ENCODE data around the gene LMAN2. TPM values are rescaled to one million over a fixed set of nuclear protein-coding genes. Genes with fewer than 3 reads are reported as not detected.
A peak's percentile ranks its signal among the peaks of the same experiment; 100 is the strongest.

LMAN2 gene
- polyA plus RNA-seq, 1 donor (not counting 4 experiments of a cell fraction or from before 2014, with no cell fraction given), result 105 TPM

DNA sequence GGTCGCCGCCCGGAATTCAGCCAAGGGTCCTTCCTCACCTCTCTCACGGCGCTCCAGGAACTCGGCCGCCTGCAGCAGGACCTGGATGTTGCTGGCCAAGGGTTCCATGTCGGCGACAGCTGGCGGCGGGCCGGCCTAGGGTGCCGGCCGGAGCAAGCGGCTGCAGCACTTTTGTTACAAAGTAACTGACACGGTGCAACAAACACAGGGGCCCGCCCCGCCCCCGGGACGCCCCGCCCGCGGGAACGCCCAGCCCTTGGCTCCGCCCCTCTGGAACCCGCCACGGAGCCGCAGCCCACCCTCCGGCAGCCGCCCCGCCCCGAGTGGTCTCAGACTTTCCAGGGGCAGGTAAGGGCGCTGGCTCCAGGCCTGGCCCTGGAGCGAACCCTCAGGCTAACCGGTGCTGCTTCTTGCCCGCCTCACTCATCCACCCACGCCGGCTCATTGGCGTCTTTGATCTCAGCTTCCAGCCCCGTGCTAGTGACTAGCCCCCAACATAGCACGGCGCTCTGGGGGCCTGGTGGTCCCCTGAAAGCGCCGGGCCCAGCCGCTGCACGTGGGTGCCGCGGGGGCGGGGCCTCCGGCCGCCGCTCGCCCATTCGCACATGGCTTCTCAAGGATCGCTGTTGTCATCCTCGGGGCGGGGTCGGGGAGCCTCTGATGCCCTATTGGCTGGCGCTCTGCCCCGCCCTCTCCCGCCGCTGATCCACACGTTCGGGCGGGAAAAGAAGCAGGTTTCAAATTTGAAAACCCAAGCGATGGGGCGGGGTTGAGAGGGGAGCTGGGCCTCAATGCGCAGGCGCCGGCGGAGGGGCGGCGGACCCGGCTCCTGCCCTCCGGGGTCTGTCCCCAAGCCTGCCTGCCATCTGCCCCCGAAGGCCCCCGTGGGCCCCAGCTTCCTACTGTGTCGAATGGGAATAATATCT lies 39.5 kb downstream of the LMAN2 start, which contains the start of gene MXD3:
Gene MXD3 (minus strand): TSS at position 176 of the 926 bp plus-strand sequence. CDS start 68 bp downstream, at position 108.
- dilution Hi-C loops (cut with MboI; ENCODE audit: extremely low pct_ligation_motif_present, low sequenced_read_pairs), result no loop called here
- H3K79me2 ChIP-seq (ENCODE audit: control insufficient read depth, insufficient read depth, low read length), result no peaks in the 10 kb centered on the region
- peak within 1 kb of the TSS; percentile 48 to 77 (median 75) for H3K4me3 ChIP-seq (ENCODE audit: control insufficient read depth in 2 of 3, extremely low read depth in 1 of 3, insufficient read depth in 2 of 3, low read depth in 1 of 3, low read length in 3 of 3)
- no peaks in the 10 kb centered on the region for H3K9me3 ChIP-seq (ENCODE audit: control insufficient read depth, low read depth, low read length)
- no peaks in the 10 kb centered on the region for H3K9me1 ChIP-seq (ENCODE audit: control insufficient read depth, extremely low read depth, insufficient read depth, low read length)
- peak within 1 kb of the TSS; percentile 80 for H3K9ac ChIP-seq (ENCODE audit: control insufficient read depth, extremely low read depth, insufficient read depth, low read length)
- peak; percentile 56 for FAIRE-seq
- peaks cover 18% of the 10 kb centered on the region for H3K4me1 ChIP-seq (ENCODE audit: control insufficient read depth, extremely low read depth, insufficient read depth, low read length)
- peak within 1 kb of the TSS; percentile 86 for H3K27ac ChIP-seq (ENCODE audit: control insufficient read depth, insufficient read depth, low read length)
- H3K36me3 ChIP-seq (ENCODE audit: control insufficient read depth in 2 of 2, extremely low read depth in 1 of 2, insufficient read depth in 2 of 2, low read length in 2 of 2), result peaks cover under 1 to 3% of the 10 kb centered on the region in 2 experiments
- H4K20me1 ChIP-seq (ENCODE audit: control insufficient read depth, extremely low read depth, insufficient read depth, low read length), result no peaks in the 10 kb centered on the region
- TF ChIP-seq EZH2 (IDR thresholded peaks at IDR 0.05; ENCODE audit: low read length), result no peak
- TF ChIP-seq, protein P1, sequence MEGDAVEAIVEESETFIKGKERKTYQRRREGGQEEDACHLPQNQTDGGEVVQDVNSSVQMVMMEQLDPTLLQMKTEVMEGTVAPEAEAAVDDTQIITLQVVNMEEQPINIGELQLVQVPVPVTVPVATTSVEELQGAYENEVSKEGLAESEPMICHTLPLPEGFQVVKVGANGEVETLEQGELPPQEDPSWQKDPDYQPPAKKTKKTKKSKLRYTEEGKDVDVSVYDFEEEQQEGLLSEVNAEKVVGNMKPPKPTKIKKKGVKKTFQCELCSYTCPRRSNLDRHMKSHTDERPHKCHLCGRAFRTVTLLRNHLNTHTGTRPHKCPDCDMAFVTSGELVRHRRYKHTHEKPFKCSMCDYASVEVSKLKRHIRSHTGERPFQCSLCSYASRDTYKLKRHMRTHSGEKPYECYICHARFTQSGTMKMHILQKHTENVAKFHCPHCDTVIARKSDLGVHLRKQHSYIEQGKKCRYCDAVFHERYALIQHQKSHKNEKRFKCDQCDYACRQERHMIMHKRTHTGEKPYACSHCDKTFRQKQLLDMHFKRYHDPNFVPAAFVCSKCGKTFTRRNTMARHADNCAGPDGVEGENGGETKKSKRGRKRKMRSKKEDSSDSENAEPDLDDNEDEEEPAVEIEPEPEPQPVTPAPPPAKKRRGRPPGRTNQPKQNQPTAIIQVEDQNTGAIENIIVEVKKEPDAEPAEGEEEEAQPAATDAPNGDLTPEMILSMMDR (optimal IDR thresholded peaks at IDR 0.05 in 1 of 3, IDR thresholded peaks at IDR 0.05 in 1 of 3, conservative IDR thresholded peaks at IDR 0.05 in 1 of 3; ENCODE audit: extremely low read depth in 1 of 3, insufficient read depth in 2 of 3, low read length in 3 of 3), result no peak
- DNase-seq (ENCODE audit: low read depth, low spot score), result peak; percentile 50
- peak within 1 kb of the TSS; percentile 91 for H3K4me2 ChIP-seq (ENCODE audit: control insufficient read depth, extremely low read depth, insufficient read depth, low read depth, low read length)
- no peaks in the 10 kb centered on the region for H3K27me3 ChIP-seq (ENCODE audit: control insufficient read depth, extremely low read depth, insufficient read depth, low read length)
- H2AFZ ChIP-seq (ENCODE audit: control insufficient read depth, low read length), result peak within 1 kb of the TSS; percentile 86

DNA sequence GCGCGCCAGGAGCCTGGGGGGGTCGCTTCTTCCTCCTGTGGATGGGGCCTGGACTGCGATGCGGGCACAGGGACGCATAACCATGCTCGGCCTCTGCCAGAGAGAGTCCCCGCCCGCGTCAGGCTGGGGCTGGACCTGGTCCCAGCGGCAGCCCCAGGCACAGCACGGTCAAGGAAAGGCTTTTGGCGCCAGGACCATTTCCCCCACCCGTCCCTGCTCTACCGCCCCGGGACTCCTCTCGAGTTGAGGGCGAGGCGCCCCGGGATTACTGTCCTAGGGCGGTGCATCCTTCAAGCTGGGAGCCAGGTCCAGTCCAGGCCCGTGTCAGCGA lies 40.1 kb downstream of the LMAN2 start:
- peak overlapping the region; percentile 6 for H2AFZ ChIP-seq (ENCODE audit: control insufficient read depth, low read length)
- dilution Hi-C loops (cut with MboI; ENCODE audit: extremely low pct_ligation_motif_present, low sequenced_read_pairs), result no loop called here

More for the DNA sequence above, 40.1 kb downstream of the LMAN2 start:
- Histone ChIP-seq H3K4me1 (ENCODE audit: control insufficient read depth, extremely low read depth, insufficient read depth, low read length) (peaks cover 18% of the 10 kb centered on the region), H4K20me1 (ENCODE audit: control insufficient read depth, extremely low read depth, insufficient read depth, low read length) (no peaks in the 10 kb centered on the region), H3K27me3 (ENCODE audit: control insufficient read depth, extremely low read depth, insufficient read depth, low read length) (no peaks in the 10 kb centered on the region), H3K4me2 (ENCODE audit: control insufficient read depth, extremely low read depth, insufficient read depth, low read depth, low read length) (peak overlapping the region; percentile 91), H3K9ac (ENCODE audit: control insufficient read depth, extremely low read depth, insufficient read depth, low read length) (peak overlapping the region; percentile 80), H3K9me1 (ENCODE audit: control insufficient read depth, extremely low read depth, insufficient read depth, low read length) (no peaks in the 10 kb centered on the region), H3K9me3 (ENCODE audit: control insufficient read depth, low read depth, low read length) (no peaks in the 10 kb centered on the region), H3K27ac (ENCODE audit: control insufficient read depth, insufficient read depth, low read length) (peak overlapping the region; percentile 8), H3K36me3 (ENCODE audit: control insufficient read depth in 2 of 2, extremely low read depth in 1 of 2, insufficient read depth in 2 of 2, low read length in 2 of 2) (peaks cover 5 to 6% of the 10 kb centered on the region in 2 experiments), H3K79me2 (ENCODE audit: control insufficient read depth, insufficient read depth, low read length) (no peaks in the 10 kb centered on the region), H3K4me3 (ENCODE audit: control insufficient read depth in 2 of 3, extremely low read depth in 1 of 3, insufficient read depth in 2 of 3, low read depth in 1 of 3, low read length in 3 of 3) (peak overlapping the region; percentile 48 to 77 (median 75))
- no peak for FAIRE-seq
- TF ChIP-seq, protein P1 (optimal IDR thresholded peaks at IDR 0.05 in 1 of 3, IDR thresholded peaks at IDR 0.05 in 1 of 3, conservative IDR thresholded peaks at IDR 0.05 in 1 of 3; ENCODE audit: extremely low read depth in 1 of 3, insufficient read depth in 2 of 3, low read length in 3 of 3), result no peak
- TF ChIP-seq EZH2 (IDR thresholded peaks at IDR 0.05; ENCODE audit: low read length), result no peak
- no peak for DNase-seq (ENCODE audit: low read depth, low spot score)
